Coronary artery (tissue), 2 donors: ENCODE results near the gene LCN9.

ENCODE experiments used
- DNase-seq: peaks from one replicate; pipeline ENCODE4 v3.0.0-alpha.2; 2017; ENCODE audit warnings: low spot score
- H3K27ac ChIP-seq, 2 donors: fragments of 200-600 bp; sonication (generic); one replicate each; pipeline ENCODE4 v1.5.1; 2016 to 2019
- H3K4me3 ChIP-seq: fragments of 200-600 bp; sonication (generic); 2 replicates; pipeline ENCODE4 v1.5.1; 2016; ENCODE audit warnings: mild to moderate bottlenecking, moderate library complexity
- TF ChIP-seq, protein P1 (sequence below): fragments of 200-600 bp; sonication (generic); IDR thresholded peaks from one replicate; pipeline ENCODE4 v1.5.1; 2019; ENCODE audit warnings: antibody characterized with exemption

Gene LCN9

DNA sequence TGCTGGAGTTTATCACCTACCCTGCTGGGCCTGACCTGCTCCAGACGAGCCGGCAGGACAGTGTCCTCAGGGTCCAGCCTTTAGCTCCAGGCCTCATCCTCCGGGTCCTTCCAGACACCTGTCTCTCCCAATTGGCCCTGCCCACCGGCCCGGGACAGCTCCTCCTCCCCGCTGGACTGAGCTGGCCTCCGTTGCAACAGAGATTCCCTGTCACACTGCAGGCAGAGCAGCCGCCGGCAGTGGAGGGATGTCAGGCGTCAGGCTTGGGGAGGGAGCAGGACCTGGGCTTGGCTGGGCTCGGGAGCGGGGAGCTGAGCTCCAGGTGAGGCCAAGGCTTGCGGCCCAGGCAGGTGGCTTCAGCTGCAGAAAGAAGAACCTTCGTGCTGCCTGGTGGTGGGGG, 40.6 kb downstream of the LCN9 start:
- Histone ChIP-seq H3K27ac (no peak overlapping the region), H3K4me3 (no peak overlapping the region)
- TF ChIP-seq, protein P1, sequence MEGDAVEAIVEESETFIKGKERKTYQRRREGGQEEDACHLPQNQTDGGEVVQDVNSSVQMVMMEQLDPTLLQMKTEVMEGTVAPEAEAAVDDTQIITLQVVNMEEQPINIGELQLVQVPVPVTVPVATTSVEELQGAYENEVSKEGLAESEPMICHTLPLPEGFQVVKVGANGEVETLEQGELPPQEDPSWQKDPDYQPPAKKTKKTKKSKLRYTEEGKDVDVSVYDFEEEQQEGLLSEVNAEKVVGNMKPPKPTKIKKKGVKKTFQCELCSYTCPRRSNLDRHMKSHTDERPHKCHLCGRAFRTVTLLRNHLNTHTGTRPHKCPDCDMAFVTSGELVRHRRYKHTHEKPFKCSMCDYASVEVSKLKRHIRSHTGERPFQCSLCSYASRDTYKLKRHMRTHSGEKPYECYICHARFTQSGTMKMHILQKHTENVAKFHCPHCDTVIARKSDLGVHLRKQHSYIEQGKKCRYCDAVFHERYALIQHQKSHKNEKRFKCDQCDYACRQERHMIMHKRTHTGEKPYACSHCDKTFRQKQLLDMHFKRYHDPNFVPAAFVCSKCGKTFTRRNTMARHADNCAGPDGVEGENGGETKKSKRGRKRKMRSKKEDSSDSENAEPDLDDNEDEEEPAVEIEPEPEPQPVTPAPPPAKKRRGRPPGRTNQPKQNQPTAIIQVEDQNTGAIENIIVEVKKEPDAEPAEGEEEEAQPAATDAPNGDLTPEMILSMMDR, result no peak
- DNase-seq, result no peak

DNA sequence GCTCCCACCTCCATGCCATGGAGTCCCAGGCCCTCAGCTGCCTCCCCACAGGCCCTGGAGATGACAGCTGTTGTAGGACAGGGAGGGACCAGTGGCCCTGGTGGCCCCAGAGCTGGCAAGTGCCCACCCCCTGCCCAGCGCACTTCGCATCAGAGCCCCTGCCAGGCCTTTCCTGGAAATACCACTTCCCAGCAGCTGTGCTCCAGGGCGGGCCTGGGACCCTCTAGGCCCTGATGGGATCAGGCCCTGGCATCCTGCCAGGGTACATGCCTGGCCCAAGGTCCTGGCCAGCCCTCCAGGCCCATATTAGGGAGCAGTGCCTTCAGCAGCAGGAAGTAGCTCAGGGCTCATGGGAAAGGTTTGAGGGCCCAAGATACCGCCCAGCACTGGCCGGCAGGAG, 41.4 kb downstream of the LCN9 start:
- no peak for DNase-seq
- TF ChIP-seq, protein P1, result no peak
- Histone ChIP-seq H3K27ac (no peak overlapping the region), H3K4me3 (no peak overlapping the region)

DNA sequence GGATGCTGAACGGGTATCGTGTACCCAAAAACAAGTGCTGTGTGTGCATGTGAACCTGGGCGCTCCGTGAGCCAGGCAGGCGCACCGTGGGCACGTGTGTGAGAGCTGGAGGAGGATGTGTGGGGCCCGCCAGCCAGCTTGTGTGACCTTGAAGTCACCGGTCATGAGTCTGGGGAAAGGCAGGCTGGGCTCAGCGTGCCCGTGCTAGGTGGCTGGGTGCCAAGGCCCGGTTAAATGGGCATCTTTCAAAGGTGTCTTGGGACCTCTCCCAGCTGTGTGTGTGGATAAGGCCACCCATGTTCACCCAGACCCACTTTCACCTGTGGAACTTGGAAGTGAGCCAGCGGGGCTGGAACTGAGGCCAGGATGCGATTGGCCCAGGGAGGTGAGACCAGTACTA, 42.3 kb downstream of the LCN9 start:
- H3K27ac ChIP-seq, result no peak overlapping the region

DNA sequence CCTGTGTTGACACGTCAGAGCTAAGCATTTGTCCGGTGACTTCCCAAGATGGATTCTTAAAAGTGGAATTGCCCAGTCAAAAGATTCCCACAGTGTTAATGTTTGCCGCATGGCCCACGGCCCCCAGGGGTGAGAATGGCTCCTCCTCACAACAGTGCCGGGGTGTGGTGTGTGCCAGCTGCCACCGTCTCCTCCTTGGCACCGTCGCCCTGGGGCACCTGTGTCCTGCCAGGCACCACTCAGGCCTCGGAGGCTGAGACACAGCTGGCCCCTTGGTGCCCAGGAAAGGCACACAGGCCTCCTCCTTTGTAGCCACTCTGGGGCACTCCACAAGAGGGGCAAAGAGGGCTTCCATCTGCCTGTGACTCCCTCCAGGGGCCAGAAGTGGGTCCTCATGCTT, 43.2 kb downstream of the LCN9 start:
- no peak overlapping the region for H3K27ac ChIP-seq
- no peak for DNase-seq
- no peak overlapping the region for H3K4me3 ChIP-seq
- TF ChIP-seq, protein P1, result no peak

More for the DNA sequence above, 42.3 kb downstream of the LCN9 start:
- TF ChIP-seq, protein P1, result no peak
- no peak for DNase-seq
- H3K4me3 ChIP-seq, result no peak overlapping the region

GRCh38 chr9:135707252-135708138, 44.4 kb downstream of the LCN9 start:
- TF ChIP-seq, protein P1, result no peak
- no peak for DNase-seq
- Histone ChIP-seq H3K4me3 (no peak overlapping the region), H3K27ac (no peak overlapping the region)

GRCh38 chr9:135708164-135708563, 45.1 kb downstream of the LCN9 start:
- no peak for DNase-seq
- Histone ChIP-seq H3K27ac (no peak overlapping the region), H3K4me3 (no peak overlapping the region)
- TF ChIP-seq, protein P1, result no peak

DNA sequence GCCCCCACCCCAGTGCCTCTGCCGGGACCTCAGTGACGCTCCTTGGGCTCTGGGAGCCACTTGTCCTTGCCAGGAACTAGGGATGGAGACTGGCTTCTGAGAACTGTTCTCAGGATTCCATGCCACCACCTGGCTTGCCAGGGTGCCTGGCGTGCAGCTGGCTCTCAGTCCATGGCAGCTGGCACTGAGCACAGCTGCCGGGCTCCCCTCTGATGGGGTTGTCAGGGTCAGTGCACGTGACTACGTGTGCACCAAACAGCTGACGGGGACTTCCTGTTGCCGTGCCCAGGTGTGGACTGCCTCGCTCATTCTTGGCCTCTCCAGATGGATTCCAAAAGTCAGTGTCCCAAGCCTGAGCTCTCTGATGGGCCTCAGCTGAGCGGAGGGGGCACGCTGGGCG, 48.3 kb downstream of the LCN9 start:
- no peak for DNase-seq
- H3K27ac ChIP-seq, result no peak overlapping the region
- TF ChIP-seq, protein P1, result no peak

More for the DNA sequence above, 48.3 kb downstream of the LCN9 start:
- no peak overlapping the region for H3K4me3 ChIP-seq
